OCI-LY1 (cell line): ENCODE measurements around the gene TTC6.

Experiments used
- CTCF ChIP-seq: fragments of 200-600 bp; sonication (generic), shearing (Covaris generic); IDR thresholded peaks from 2 replicates; pipeline ENCODE4 v1.5.1; 2017; ENCODE audit warnings: mild to moderate bottlenecking, antibody characterized with exemption, low read length, moderate library complexity, mixed read lengths
- EZH2 ChIP-seq: fragments of 200-600 bp; sonication (generic), shearing (Covaris generic); IDR thresholded peaks from 2 replicates; pipeline ENCODE4 v1.8.0; 2017; ENCODE audit warnings: borderline replicate concordance, mixed run types, mild to moderate bottlenecking, antibody characterized with exemption, low read length, moderate library complexity, mixed read lengths

DNA sequence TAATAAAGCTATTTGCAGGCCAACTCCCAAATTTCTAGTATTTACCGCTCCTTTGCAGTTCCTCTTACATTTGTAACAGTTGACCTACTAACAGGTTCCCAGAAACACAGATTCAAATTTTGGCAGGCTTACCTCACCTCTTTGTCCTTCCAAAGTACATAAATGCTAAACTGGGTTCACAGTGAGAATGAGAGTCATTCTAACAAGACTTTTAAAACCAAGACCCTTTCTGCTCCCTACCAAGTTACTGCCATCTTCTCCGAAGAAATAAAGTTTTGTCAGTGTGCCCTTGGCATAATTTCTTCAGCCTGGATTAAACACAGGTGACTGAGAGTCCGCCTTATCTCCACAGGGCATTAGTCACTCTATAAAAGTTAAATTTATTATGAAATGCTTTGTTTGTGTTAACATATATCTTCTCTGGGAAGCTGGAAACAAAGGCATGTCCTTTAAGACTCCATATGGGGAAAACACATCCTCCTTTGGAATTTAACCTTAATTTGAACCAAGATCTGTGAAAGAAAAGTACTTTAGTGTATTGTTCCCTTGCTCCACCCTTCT is 28.5 kb upstream of the TTC6 start:
- TF ChIP-seq CTCF (no peak), EZH2 (no peak)
